ENCODE measurements around the gene PPP2R5B. TPM values are rescaled to one million over a fixed set of nuclear protein-coding genes. Genes with fewer than 3 reads are reported as not detected.
A peak's percentile ranks its signal among the peaks of the same experiment; 100 is the strongest.

Gene PPP2R5B
- 10 to 100 TPM; 17.9 to 20.5 TPM for total RNA-seq
- long read RNA-seq, partial matches to known transcripts, result 48 of 55 reads
- long read RNA-seq, other reads (novel, unspliced or antisense), result 6 of 55 reads

DNA sequence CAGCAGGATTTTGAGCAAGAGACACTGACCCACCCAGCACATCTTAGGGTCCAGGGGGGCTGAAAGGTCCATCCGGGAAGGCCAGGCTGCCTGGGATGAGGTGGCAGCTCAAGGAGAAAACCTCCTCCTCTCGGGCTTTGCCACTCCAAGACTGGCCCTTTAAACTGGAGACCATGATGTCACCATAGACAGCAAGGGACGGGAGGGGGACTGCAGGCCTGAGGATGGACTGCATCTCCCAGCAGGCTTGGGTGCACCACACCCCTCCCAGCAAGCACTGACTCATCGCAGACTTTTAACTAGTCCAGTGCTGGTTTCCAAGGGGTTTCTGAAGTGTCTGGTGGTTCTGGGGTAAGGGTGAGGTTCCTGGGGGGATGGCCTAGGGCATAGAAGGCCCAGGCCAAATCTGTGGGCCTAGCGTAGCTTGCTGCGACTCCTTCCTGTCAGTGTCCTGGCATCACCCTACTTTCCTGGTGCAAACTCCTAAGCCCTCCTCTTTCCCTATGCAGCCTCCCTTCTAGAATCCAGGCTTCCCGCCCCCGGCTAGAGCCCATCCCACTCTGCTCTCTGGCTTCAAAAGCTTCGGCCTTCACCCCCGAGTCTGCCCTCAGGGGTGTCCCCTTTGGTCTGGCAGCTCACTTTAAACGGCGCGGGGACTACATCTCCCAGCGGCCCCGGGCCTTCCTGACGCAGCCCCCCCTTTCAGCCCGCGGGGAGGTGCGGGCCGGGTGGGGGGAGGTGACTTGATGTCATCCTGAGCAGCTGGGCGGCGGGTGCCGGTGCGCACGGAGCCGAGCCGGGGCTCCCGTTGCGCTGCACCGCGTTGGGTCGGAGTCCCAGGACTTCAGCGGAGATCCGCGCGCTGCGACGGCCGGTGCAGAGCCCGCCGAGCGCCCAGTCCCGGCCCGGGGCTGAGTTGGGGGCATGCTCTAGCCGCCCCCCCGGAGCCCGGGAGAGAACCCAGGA, at the start of gene PPP2R5B:
Gene PPP2R5B (plus strand): TSS at position 746 of the 966 bp plus-strand sequence. CDS start 1,046 bp downstream, outside the sequence.
- intact Hi-C loops (cut with DNase I), result no loop called here
- peak; percentile 95 for DNase-seq
- ATAC-seq, result peak; percentile 96 to 98

DNA sequence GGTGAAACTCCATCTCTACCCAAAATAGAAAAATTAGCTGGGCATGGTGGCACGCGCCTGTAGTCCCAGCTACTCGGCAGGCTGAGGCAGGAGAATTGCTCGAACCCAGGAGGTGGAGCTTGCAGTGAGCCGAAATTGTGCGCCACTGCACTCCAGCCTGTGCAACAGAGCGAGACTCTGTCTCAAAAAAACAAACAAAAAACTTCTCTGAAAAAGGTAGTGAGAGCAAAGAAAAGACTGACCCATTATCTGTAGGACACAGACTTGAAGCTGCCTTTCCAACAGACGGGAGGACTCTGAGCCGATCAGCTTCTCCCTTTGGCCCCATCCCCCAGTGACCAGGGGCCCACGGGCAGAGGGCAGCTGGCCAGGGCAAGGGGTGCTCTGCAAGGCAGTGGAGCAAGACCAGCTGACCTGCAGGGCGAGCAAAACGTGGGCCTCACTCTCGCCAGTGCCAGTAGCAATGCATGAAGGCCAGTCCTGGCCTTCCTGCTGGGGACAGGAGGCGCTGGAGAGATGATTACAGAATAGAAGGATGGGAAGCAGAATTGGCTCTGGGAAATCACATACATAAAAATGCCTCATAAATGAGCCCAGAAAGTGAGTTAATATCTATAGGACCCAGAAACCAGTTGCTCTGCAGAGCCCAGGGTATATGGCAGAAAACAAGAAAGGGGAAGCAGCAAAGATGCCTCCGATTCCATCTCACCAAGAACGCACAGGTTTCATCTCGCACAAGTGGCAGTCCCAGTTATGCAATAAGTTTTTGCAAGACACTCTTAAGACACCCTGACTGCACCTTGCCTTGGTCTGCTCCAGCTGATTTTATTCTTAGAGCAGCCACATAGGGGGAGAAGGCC, 48.9 kb upstream of the PPP2R5B start:
- intact Hi-C loops (cut with DNase I), result no loop called here
- no peak for ATAC-seq
- DNase-seq, result no peak

DNA sequence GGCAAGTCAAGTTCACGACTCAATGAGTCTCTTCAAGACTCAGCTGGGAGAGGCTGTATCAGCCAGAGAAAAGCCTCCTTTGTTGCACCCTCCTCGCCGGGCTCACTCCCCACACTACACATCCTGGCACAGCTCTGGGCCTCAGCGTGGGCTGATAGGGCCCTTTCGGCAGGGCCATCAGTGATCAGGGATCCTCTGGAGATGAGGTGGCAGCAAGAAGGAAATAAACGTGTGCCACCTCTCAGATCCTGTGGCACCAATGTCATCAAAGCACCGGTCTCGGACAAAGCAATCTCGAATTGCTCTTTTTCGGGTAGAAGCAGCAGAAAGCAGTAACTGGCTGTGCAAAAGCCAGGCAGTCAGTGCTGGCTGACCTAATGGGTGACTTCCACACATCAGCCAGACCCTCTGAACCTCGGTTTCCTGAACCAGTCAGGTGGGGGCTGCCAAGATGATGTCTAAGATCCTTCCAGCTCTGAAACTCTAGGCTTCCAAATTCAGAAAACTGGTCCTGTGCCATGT, 48.2 kb upstream of the PPP2R5B start:
- intact Hi-C loops (cut with DNase I), result no loop called here
- ATAC-seq (no peak), DNase-seq (no peak)

DNA sequence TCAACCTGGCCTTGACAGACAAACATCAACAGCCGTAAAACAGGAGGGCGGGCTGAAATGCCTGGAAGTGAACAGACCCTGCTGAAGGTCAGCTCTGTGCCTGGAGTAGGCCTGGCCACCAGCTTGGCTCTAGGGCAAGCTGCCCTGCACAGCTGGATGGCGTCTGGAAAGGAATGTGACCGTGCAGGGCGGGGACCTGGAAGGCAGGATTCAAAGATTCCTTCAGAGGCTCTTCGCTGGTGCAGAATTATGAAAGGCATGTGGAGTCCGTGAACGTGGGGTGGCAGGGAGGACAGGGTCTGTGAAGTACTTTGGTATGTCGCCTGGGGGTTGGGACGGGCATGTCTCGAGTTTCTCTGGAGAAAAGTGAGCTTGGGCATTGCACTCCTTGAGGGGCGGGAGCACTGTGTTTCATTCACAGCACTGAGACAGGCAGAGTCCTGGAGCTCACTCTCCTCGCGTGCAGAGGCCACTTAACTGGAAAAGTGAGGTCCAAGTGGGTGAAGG, 47.6 kb upstream of the PPP2R5B start:
- intact Hi-C loops (cut with DNase I), result no loop called here

DNA sequence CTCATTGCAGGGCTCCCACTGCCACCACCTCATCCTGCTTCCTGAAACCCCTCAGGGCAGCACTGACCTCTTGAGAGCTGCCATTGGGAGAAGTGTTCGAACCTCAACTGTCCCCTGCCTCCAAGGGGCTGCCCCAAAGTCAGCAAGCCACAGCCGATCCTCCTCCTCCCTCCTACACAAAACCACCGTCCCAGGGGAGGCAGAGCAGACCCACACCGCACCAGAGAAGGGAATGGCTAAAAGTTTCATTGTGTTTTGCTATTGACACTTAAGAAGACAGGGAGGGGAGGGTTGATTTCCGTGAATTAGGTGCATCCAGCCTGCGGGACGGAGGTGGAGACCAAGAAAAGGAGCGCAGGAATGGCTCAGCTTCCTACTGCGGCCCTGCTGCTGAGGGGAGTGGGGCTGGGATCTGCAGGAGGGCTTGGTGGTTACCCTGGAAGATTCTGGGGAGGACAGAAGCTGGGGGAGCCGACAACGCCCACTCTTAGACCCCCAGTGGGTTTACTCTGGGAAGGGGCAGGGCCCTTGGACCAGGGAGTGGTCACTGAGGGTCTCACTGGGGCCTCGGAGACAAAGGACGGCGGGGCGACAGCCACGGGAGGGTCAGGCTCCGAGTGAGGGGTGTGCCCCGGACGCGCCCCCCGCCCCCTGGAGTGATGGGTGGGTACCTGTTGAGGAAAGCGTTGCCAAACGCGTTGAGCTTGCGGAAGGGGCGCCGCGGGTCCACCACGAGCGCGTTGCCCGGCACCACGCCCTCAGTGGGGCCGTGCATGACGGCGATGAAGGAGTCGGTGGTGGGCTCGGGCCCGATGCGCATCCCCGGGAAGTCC, 46.9 kb upstream of the PPP2R5B start:
- intact Hi-C loops (cut with DNase I), result no loop called here
- DNase-seq, result peak; percentile 49
- peak; percentile 4 to 12 for ATAC-seq

More for the DNA sequence above, 47.6 kb upstream of the PPP2R5B start:
- DNase-seq (no peak), ATAC-seq (no peak)

DNA sequence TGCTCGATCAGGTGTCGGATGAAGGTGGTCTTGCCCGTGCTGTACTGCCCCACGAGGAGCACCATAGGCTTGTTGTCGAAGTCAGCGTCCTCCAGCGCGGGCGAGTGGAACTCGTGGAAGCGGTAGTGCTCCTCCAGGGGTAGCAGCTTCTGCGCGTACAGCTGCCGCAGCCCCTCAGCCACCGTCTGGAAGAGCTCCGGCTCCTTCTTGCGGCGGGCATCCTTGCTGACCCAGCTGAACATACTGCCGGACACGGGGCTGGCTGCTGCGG, 46.3 kb upstream of the PPP2R5B start:
- intact Hi-C loops (cut with DNase I), result no loop called here
- ATAC-seq, result peak; percentile 20 to 33
- DNase-seq, result no peak

DNA sequence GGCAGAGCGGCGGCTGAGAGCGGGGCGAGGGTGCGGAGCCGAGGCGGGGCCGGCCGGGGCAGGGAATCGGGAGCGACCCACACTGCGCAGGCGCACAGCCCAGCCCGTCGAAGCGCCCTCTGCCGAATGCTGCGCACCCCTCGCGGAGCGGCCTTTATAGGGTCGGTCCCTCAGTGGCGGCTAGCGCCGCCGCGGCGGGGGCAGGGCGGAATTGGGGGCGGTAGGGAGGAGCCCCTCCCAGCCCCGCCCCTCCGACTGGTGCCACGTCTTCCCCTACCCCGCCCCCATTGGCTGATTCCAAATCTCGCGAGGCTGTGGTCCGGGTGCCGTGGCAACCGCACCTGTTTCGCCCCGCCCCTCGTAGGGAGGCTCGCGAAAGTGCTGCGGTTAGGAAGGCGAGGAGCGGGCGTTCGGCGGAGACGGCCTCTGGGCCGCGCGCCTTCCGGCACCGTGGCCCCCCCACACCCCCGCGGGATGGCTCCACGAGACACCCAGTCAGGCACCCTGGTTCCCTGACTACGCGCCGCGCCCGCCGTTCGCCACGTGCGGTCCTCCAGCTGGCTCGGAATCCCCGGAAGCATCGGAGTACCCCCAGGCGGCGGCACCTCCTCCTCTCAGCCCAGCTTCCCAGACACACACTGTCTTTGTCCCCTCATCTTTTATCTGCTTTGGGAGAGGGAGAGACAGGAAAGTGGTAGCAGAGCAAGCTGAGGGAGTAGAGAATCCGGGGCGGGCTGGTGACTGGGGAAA, 45.8 kb upstream of the PPP2R5B start, which contains the start of gene EHD1:
Gene EHD1 (minus strand): TSS at position 128 of the 750 bp plus-strand sequence. CDS start 157 bp downstream, outside the sequence.
- DNase-seq, result peak; percentile 98
- ATAC-seq, result peak; percentile 94
- intact Hi-C loops (cut with DNase I), result no loop called here

DNA sequence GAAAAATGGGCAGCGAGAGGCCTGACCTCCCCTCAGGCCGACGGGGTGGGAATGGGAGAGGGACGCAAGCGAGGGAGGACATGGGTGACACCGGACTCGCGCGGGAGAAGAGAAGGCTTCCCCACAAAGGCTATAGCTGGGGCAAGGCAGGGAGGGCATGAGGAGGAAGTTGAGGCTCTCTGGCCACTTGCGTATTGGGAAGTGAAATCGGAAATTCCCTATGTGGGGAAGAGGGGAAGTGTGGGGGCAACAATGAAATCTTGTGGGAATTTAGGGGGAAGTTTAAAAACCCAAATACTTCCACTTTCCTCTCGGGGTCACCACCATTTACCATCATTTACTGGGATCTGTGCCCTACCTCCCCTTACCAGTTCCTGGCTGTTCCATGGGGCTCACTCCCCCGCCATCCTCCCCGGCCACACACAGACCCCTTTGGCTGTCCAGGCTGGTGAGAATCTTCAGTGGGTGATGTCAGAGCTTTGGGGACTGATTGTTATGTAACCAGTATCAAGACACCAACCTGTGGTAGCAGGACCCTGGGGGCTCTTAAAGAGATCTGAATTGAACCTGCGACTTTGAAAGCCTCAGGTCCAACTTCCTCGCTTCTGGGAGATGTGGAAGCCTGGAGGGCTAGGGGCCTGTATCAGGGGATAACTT, 45.1 kb upstream of the PPP2R5B start:
- ATAC-seq (peak in 1 of 2 donors; percentile 3), DNase-seq (no peak)
- intact Hi-C loops (cut with DNase I), result no loop called here

DNA sequence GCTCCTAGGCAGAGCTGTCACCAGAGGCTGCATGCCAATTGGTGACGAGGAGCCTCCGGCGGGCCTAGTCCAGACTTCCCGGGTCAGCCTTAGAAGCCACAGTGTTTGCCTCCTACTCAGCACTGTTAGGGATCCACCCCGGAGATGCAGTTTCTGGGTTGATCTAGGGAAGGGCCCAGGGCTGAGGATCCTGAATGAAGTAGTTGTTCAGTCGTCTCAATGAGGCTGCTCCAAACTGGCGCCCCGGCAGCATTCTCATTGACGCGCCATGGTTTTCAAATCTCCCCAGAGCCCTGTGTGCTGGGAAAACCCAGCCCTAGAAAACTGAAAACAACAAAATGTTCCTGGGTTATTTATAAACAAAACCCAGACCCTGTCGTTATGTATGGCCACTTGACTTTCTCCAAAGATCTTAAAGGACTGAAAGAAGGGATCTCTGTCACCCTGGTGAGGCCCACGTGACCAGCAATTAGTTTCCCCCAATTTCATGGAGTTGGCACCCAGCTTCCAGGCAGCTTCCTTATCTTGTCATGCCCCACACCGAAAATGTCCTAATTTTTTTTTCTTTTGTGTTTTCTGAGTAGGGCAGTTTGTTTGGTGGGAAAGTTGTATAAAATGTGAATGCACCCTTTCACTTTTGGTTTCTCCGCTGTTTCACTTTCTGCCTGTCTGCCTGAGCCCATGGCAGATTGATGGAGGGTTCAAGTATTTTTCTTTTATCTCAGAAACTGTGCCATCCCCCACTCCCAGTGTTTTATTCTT, 44.1 kb upstream of the PPP2R5B start:
- ATAC-seq (no peak), DNase-seq (peak; percentile 71)
- intact Hi-C loops (cut with DNase I), result no loop called here

DNA sequence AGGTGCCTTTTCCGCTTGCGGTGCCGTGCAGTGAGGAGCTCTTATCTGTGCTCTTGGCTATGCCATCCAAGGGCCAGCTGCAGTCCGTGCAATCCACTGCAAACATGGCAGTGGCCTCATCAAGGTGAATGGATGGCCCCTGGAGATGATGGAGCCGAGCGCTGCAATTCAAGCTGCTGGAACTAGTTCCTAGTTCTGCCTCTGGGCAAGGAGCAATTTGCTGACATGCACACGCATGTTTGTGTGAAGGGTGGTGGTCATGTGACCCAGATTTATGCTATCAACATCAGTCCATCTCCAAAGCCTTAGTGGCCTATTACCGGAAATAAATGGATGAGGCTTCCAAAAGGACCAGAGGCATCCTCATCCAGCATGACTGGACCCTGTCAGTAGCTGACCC, 43.0 kb upstream of the PPP2R5B start:
- intact Hi-C loops (cut with DNase I), result no loop called here
- DNase-seq (no peak), ATAC-seq (no peak)

DNA sequence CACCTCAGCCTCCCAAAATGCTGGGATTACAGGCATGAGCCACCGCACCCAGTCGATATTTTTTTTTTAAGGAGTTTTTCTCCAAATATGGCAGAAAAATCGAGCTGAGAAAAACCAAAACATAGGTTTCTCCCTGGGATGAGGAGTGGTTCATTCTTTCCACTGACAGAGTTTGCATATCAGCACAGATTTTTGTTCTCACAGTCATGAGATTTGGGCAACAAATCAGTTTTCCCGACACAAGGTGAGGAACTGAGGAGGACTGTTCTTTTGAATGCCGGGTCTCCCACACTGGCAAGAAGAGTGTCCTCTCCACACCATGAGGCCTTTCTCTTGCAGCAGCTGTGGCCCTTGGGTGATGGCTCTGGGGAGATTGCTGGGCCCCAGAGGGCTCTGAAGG, 42.2 kb upstream of the PPP2R5B start:
- intact Hi-C loops (cut with DNase I), result no loop called here
- ATAC-seq, result no peak
- no peak for DNase-seq

DNA sequence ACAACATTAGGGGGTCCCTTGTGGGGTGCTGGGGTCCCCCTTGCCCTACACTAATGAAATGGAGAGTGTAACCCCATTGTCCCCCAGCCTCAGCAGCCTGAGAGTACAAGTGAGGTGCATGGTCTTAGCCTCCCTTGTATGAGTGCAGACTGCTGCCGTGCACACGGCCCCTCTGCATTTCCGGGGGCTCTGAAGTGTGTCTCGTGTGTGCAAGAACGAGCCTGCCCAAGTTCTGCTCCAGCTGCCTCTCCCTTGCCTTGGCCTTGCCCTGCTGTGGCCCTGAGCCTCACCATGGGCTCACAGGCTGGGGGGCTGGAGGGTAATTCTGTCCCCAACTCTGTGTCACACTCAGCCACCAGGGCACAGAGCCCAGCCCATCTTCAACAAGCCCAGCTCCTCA, 40.9 kb upstream of the PPP2R5B start:
- intact Hi-C loops (cut with DNase I), result no loop called here
- no peak for ATAC-seq
- no peak for DNase-seq

DNA sequence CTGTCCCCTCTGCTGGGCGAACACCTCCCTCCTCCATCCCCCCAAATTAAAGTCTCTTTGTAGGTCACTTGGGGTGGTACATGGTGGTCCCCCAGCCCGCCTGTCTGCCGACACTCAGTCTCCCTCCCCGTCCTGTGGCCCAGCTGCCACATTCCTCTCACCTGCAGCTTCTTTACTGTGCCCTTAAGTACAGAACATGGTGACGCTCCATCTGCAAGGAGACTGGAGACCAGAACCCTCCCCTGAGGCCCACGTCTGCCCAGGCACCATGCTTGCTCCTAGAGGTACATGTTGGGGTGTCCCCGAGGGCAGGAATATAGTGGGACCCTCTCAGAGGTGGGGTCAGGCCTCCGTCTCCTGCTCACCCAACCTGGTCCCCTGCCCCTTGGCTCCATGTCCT, 40.5 kb upstream of the PPP2R5B start:
- intact Hi-C loops (cut with DNase I), result no loop called here
- no peak for ATAC-seq

DNA sequence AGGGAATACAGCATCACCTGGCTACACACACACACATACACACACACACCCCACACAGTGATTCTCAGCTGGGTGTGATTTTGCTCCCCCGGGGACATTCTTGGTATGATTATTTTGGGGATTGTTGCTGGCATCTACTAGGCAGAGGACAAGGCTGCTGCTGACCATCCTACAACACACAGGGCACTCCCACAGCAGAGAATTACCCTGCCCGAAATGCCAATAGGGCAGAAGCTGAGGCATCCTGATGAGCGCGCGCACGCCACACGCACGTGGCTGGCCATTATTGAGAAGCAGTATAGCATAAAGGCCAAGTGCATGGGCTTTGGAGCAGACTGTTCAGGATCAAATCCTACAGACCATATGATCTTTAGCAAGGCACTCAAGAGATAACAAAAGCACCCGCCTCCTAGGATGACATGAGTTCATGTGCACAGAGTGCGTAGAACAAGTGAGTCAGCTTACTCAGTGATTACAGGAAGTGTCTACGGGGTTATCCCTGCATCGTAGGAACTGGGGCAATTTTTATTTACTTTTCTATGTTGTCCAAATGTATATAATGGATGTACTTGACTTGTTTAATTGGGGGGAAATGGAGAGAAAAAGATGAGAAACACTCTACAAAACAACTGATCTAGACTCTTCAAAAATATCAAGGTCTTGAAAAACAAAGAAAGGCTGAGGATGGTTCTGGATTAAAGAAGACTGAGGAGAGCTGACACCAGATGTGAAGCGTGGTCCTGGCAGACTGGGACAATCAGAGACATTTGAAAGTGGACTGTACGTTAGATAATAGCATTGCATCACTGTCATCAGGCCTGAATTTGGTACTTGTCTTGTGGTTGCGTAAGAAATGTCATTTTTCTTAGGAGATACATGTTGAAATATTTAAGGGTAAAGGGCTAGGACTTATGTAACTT, 38.9 kb upstream of the PPP2R5B start:
- no peak for DNase-seq
- no peak for ATAC-seq
- intact Hi-C loops (cut with DNase I), result no loop called here

More for the DNA sequence above, 40.5 kb upstream of the PPP2R5B start:
- no peak for DNase-seq

DNA sequence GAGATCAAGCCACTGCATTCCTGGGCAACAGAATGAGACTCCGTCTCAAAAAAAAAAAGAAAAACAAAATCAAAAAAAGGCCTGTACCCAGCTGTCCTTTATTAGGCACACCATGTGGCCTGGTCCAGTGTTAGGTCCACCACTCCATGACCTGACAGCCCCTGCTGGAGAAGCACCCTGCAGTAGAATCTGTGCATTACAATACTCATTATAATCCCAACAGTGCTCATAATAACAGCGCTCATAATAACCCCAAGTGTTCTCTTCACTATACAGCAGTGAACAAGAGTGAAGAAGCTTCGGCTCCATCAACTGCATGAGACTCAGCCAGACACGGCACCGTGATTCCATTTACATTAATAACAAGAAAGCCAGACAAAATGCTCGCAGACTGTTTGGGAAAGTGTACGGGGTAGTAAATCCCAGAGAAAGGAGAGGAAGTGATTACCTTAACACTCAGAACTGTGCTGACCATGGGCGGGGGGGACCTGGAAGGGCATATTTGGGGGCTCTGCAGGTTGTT, 37.2 kb upstream of the PPP2R5B start:
- intact Hi-C loops (cut with DNase I), result no loop called here
- DNase-seq, result no peak
- no peak for ATAC-seq

All from left cardiac atrium (tissue), 4 donors.